Thyroid gland (tissue), 4 donors: ENCODE results near the gene RAB6A. TPM values are rescaled to one million over a fixed set of nuclear protein-coding genes. Genes with fewer than 3 reads are reported as not detected.

Experiments used
- DNase-seq, 2 donors: peaks; one replicate each; pipeline ENCODE4 v3.0.0-alpha.2; 2019
- H3K27ac ChIP-seq, 3 donors: fragments of 200-600 bp; sonication (generic); 1 replicate in 2 of 3; 2 replicates in 1 of 3; pipeline ENCODE4 v1.5.1; 2016 to 2019; ENCODE audit warnings: mild to moderate bottlenecking in 1 of 3, moderate library complexity in 1 of 3
- H3K27me3 ChIP-seq: fragments of 200-600 bp; sonication (generic); one replicate; pipeline ENCODE4 v1.5.1; 2019
- H3K36me3 ChIP-seq, 2 donors: fragments of 200-600 bp; sonication (generic); one replicate each; pipeline ENCODE4 v1.5.1; 2016 to 2019
- H3K4me1 ChIP-seq, 2 donors: fragments of 200-600 bp; sonication (generic); one replicate each; pipeline ENCODE4 v1.5.1; 2017 to 2019
- H3K4me3 ChIP-seq, 3 donors: fragments of 200-600 bp; sonication (generic); replicated peaks in 1 of 3; 1 replicate in 2 of 3; 2 replicates in 1 of 3; pipeline ENCODE4 v1.5.1; 2016; ENCODE audit warnings: mild to moderate bottlenecking in 1 of 3
- H3K9me3 ChIP-seq: fragments of 200-600 bp; sonication (generic); one replicate; pipeline ENCODE4 v1.5.1; 2017
- CTCF ChIP-seq, 6 experiments: fragments of 200-600 bp in 3 of 6; fragments of 450-650 bp in 3 of 6; sonication (generic) in 3 of 6; IDR thresholded peaks; one replicate each; pipeline ENCODE4 v1.5.1; 2016 to 2019; ENCODE audit warnings: antibody characterized with exemption in 6 of 6, mild to moderate bottlenecking in 2 of 6, inconsistent platforms in 1 of 6, moderate library complexity in 1 of 6
- POLR2A ChIP-seq, 2 donors: fragments of 450-650 bp; IDR thresholded peaks; one replicate each; pipeline ENCODE4 v1.6.1; 2017; ENCODE audit warnings: antibody characterized with exemption in 2 of 2, mild to moderate bottlenecking in 2 of 2, moderate library complexity in 1 of 2
- WGBS, 2 donors: methylation state at CpG; one replicate each; pipeline ENCODE4 v1.1.5; 2017; 5-methylcytosine and 5-hydroxymethylcytosine counted together
- intact Hi-C: fragments of 100-400 bp; cut with DNase I; formaldehyde crosslinking; loops from one replicate; pipeline ENCODE4 v1.15.1; 2023
- total RNA-seq, 4 donors: library from RNA; depleted of rRNA; stranded (reverse); fragments of >200 nt; gene quantifications; one replicate each; pipeline ENCODE4 v1.2.3, GENCODE V29; 2016

RAB6A gene
- total RNA-seq, 4 donors from 2014 or later: 131 to 191 (median 178) TPM

GRCh38 chr11:73645121-73645969 lies 115.5 kb downstream of the RAB6A start:
- no peak for TF ChIP-seq CTCF (IDR thresholded peaks at IDR 0.05)
- TF ChIP-seq POLR2A (IDR thresholded peaks at IDR 0.05): no peak
- 44 to 51% methylated on average over 16 of the region's 16 CpGs for WGBS, 2 donors
- H3K9me3 ChIP-seq: no peaks in the 10 kb centered on the region
- H3K36me3 ChIP-seq: no peaks in the 10 kb centered on the region
- intact Hi-C loops: no loop called here
- H3K4me3 ChIP-seq: no peak overlapping the region
- no peaks in the 10 kb centered on the region for H3K27me3 ChIP-seq
- no peak overlapping the region for H3K27ac ChIP-seq
- DNase-seq: no peak
- H3K4me1 ChIP-seq: peaks cover 11 to 15% of the 10 kb centered on the region in 2 donors

DNA sequence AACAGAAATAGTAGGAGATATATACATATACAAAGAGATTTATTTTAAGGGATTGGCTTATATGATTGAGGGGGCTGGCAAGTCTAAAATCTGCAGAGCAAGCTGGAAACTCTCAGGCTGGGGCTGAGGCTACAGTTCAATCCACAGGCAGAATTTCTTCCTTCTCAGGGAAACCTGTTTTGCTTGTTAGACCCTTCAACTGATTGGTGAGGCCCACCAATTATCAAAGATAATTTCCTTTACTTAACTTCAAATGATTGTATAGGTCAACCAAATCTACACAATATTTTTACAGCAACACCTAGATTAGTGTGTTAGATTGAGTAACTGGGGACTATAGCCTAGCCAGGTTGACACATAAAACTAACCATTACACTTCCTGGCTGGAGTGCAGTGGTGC lies 119.2 kb downstream of the RAB6A start:
- Histone ChIP-seq H3K27me3 (no peaks in the 10 kb centered on the region), H3K9me3 (no peaks in the 10 kb centered on the region), H3K4me3 (no peak overlapping the region), H3K36me3 (no peaks in the 10 kb centered on the region), H3K27ac (no peak overlapping the region), H3K4me1 (peaks cover 0 to 5% of the 10 kb centered on the region in 2 donors)
- intact Hi-C loops: no loop called here
- no peak for DNase-seq
- TF ChIP-seq POLR2A (IDR thresholded peaks at IDR 0.05): no peak
- TF ChIP-seq CTCF (IDR thresholded peaks at IDR 0.05): no peak

DNA sequence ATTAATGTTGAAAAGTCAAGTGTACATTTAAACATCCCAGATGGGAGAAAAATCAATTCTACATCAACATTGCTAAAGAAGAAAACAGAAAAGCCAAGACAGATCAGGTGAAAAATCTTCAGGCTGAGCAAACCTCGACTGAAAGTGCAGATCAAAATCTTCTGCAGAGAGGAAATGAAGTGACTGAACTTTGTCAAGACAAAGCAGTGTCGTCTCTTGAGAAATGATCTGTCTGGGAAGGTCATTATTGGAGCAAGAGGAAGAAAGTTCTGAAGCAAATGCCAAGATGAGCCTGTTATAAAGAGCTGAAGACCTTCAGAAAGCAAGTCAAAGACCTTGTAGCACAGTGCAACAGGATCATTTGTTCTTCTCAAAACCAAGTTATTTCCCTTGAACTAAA lies 120.3 kb downstream of the RAB6A start:
- Histone ChIP-seq H3K36me3 (no peaks in the 10 kb centered on the region), H3K27me3 (no peaks in the 10 kb centered on the region), H3K4me1 (peaks cover 0 to 5% of the 10 kb centered on the region in 2 donors), H3K9me3 (no peaks in the 10 kb centered on the region), H3K27ac (no peak overlapping the region), H3K4me3 (no peak overlapping the region)
- 38 to 49% methylated on average over 2 of the region's 2 CpGs for WGBS, 2 donors
- TF ChIP-seq CTCF (IDR thresholded peaks at IDR 0.05) (no peak), POLR2A (IDR thresholded peaks at IDR 0.05) (no peak)
- intact Hi-C loops: no loop called here
- DNase-seq: no peak

DNA sequence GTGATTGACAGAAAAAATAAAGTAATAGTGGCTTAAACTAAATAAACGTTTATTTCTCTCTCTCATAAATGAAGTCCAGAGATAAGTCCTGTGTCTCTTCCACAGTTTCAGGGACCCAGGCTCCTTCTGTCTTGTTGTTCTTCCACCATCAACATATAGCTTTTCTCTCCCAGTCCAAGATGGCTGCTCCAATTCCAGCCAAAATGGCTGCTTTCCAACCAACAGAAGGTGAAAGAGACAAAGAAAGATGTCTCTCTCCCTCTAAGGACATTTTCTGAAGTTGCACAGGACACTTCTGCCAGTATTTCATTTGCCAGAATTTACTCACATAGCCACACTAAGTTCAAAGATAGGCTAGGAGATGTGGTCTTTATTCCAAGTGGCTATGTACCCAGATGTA lies 123.9 kb downstream of the RAB6A start:
- intact Hi-C loops: no loop called here
- H3K27ac ChIP-seq: no peak overlapping the region
- TF ChIP-seq CTCF (IDR thresholded peaks at IDR 0.05) (no peak), POLR2A (IDR thresholded peaks at IDR 0.05) (no peak)
- no peaks in the 10 kb centered on the region for H3K4me1 ChIP-seq
- no peaks in the 10 kb centered on the region for H3K9me3 ChIP-seq
- WGBS, 2 donors: 88 to 95% methylated on average over 1 of the region's 1 CpG
- no peaks in the 10 kb centered on the region for H3K27me3 ChIP-seq
- no peak overlapping the region for H3K4me3 ChIP-seq
- H3K36me3 ChIP-seq: no peaks in the 10 kb centered on the region
- DNase-seq: no peak

GRCh38 chr11:73636249-73636648 lies 124.6 kb downstream of the RAB6A start:
- no peaks in the 10 kb centered on the region for H3K4me1 ChIP-seq
- no peak for DNase-seq
- TF ChIP-seq POLR2A (IDR thresholded peaks at IDR 0.05) (no peak), CTCF (IDR thresholded peaks at IDR 0.05) (no peak)
- H3K27me3 ChIP-seq: no peaks in the 10 kb centered on the region
- H3K27ac ChIP-seq: no peak overlapping the region
- 95 to 97% methylated on average over 5 of the region's 5 CpGs for WGBS, 2 donors
- no peaks in the 10 kb centered on the region for H3K36me3 ChIP-seq
- no peak overlapping the region for H3K4me3 ChIP-seq
- intact Hi-C loops: no loop called here
- H3K9me3 ChIP-seq: no peaks in the 10 kb centered on the region
